Activated CD8-positive, alpha-beta T cell treated with anti-CD3 and anti-CD28 coated beads for 36 hours (primary cell): ENCODE data around the gene CYYR1. TPM values are rescaled to one million over a fixed set of nuclear protein-coding genes. Genes with fewer than 3 reads are reported as not detected.

Source experiments
- ATAC-seq: fragments of 200-7000 bp; cut with Tn5 transposase; one replicate; pipeline ENCODE4 v1.10.0; 2021; ENCODE audit warnings: mild to moderate bottlenecking, moderate library complexity
- CTCF ChIA-PET: fragments of 350-600 bp; sonication (Branson Sonifier 250); formaldehyde crosslinking; loops from one replicate; lab custom pipeline; 2021; ENCODE audit warnings: antibody characterized with exemption; lab: Charles Lee
- POLR2A ChIA-PET: fragments of 350-600 bp; sonication (Branson Sonifier 250); formaldehyde crosslinking; loops from one replicate; lab custom pipeline; 2021; ENCODE audit warnings: antibody characterized with exemption; lab: Charles Lee
- DNase-seq: peaks from one replicate; pipeline ENCODE4 v3.0.0-alpha.2; 2020
- H3K27ac Mint-ChIP-seq: one replicate; pipeline ENCODE4 v1.8.0; 2021; ENCODE audit warnings: mild to moderate bottlenecking, mixed read lengths
- H3K27me3 Mint-ChIP-seq: one replicate; pipeline ENCODE4 v1.8.0; 2021; ENCODE audit warnings: mixed read lengths
- H3K36me3 Mint-ChIP-seq: one replicate; pipeline ENCODE4 v1.8.0; 2021; ENCODE audit warnings: low read depth, mixed read lengths
- H3K4me1 Mint-ChIP-seq: one replicate; pipeline ENCODE4 v1.8.0; 2021; ENCODE audit warnings: low read depth, mixed read lengths
- H3K4me3 Mint-ChIP-seq: one replicate; pipeline ENCODE4 v1.8.0; 2021; ENCODE audit warnings: mild to moderate bottlenecking, moderate library complexity, mixed read lengths
- H3K9me3 Mint-ChIP-seq: one replicate; pipeline ENCODE4 v1.8.0; 2021; ENCODE audit warnings: mixed read lengths
- CTCF ChIP-seq: fragments of 200-600 bp; IDR thresholded peaks from one replicate; pipeline ENCODE4 v1.8.0; 2022; ENCODE audit warnings: antibody characterized with exemption, mild to moderate bottlenecking
- intact Hi-C: fragments of 100-400 bp; cut with micrococcal nuclease; formaldehyde crosslinking; loops from one replicate; pipeline ENCODE4 v1.10.0; 2022
- total RNA-seq, 2 experiments: library from RNA; stranded (reverse); gene quantifications; one replicate each; pipeline ENCODE4 v1.2.3, GENCODE V29; 2021

CYYR1 gene
- total RNA-seq, 2 experiments from 2014 or later: not detected

GRCh38 chr21:26433386-26433785 lies 139.7 kb downstream of the CYYR1 start:
- no peaks in the 10 kb centered on the region for H3K9me3 Mint-ChIP-seq
- POLR2A ChIA-PET: no interaction called here
- H3K4me1 Mint-ChIP-seq: no peaks in the 10 kb centered on the region

GRCh38 chr21:26432410-26432809 lies 140.7 kb downstream of the CYYR1 start:
- DNase-seq: no peak
- H3K27ac Mint-ChIP-seq: no peak overlapping the region
- ChIA-PET CTCF (no interaction called here), POLR2A (no interaction called here)
- intact Hi-C loops: no loop called here
- peaks cover 2% of the 10 kb centered on the region for H3K27me3 Mint-ChIP-seq
- TF ChIP-seq CTCF: no peak
- H3K4me3 Mint-ChIP-seq: no peak overlapping the region
- H3K9me3 Mint-ChIP-seq: no peaks in the 10 kb centered on the region
- no peaks in the 10 kb centered on the region for H3K4me1 Mint-ChIP-seq
- ATAC-seq: no peak
- no peaks in the 10 kb centered on the region for H3K36me3 Mint-ChIP-seq

More at GRCh38 chr21:26433386-26433785, 139.7 kb downstream of the CYYR1 start:
- no peak overlapping the region for H3K4me3 Mint-ChIP-seq
- H3K36me3 Mint-ChIP-seq: no peaks in the 10 kb centered on the region
- DNase-seq (no peak), ATAC-seq (no peak)
- peaks cover 2% of the 10 kb centered on the region for H3K27me3 Mint-ChIP-seq
- TF ChIP-seq CTCF: no peak
- intact Hi-C loops: no loop called here
- CTCF ChIA-PET: no interaction called here
- no peak overlapping the region for H3K27ac Mint-ChIP-seq

GRCh38 chr21:26425576-26425975 lies 147.5 kb downstream of the CYYR1 start:
- H3K4me3 Mint-ChIP-seq: no peak overlapping the region
- H3K27ac Mint-ChIP-seq: no peak overlapping the region
- no peaks in the 10 kb centered on the region for H3K27me3 Mint-ChIP-seq
- H3K4me1 Mint-ChIP-seq: no peaks in the 10 kb centered on the region
- H3K36me3 Mint-ChIP-seq: no peaks in the 10 kb centered on the region
- DNase-seq (peak; percentile 2), ATAC-seq (no peak)
- intact Hi-C loops: no loop called here
- ChIA-PET POLR2A (no interaction called here), CTCF (no interaction called here)
- no peaks in the 10 kb centered on the region for H3K9me3 Mint-ChIP-seq
- no peak for TF ChIP-seq CTCF

- POLR2A ChIA-PET: no interaction called here
- H3K36me3 Mint-ChIP-seq: no peaks in the 10 kb centered on the region
- no peaks in the 10 kb centered on the region for H3K27me3 Mint-ChIP-seq
- no peak overlapping the region for H3K27ac Mint-ChIP-seq
- intact Hi-C loops: no loop called here
- H3K4me1 Mint-ChIP-seq: no peaks in the 10 kb centered on the region
- no peaks in the 10 kb centered on the region for H3K9me3 Mint-ChIP-seq
- CTCF ChIA-PET: no interaction called here
- DNase-seq (no peak), ATAC-seq (no peak)
- no peak for TF ChIP-seq CTCF
- H3K4me3 Mint-ChIP-seq: no peak overlapping the region
Observed at GRCh38 chr21:26423511-26423910, 149.6 kb downstream of the CYYR1 start.

GRCh38 chr21:26422706-26423105 lies 150.4 kb downstream of the CYYR1 start:
- POLR2A ChIA-PET: no interaction called here
- ATAC-seq: no peak
- no peaks in the 10 kb centered on the region for H3K27me3 Mint-ChIP-seq

More at GRCh38 chr21:26422706-26423105, 150.4 kb downstream of the CYYR1 start:
- TF ChIP-seq CTCF: no peak
- Mint-ChIP-seq H3K4me3 (no peak overlapping the region), H3K27ac (no peak overlapping the region), H3K36me3 (no peaks in the 10 kb centered on the region), H3K4me1 (no peaks in the 10 kb centered on the region), H3K9me3 (no peaks in the 10 kb centered on the region)
- CTCF ChIA-PET: no interaction called here
- no peak for DNase-seq
- intact Hi-C loops: no loop called here
